H1 (cell line): ENCODE results near the gene LTA. TPM values are rescaled to one million over a fixed set of nuclear protein-coding genes. Genes with fewer than 3 reads are reported as not detected.

Experiments used
- CTBP2 ChIP-seq: IDR thresholded peaks from 2 replicates; pipeline ENCODE4 v1.7.0; 2011; ENCODE audit warnings: borderline replicate concordance, mild to moderate bottlenecking, moderate library complexity, mixed read lengths, low read length; ENCODE audit not compliant: insufficient read depth, insufficient read length
- EZH2 ChIP-seq: fragments of 200-600 bp; sonication (generic); IDR thresholded peaks from 2 replicates; pipeline ENCODE4 v1.7.1; 2012; ENCODE audit warnings: low read depth, mild to moderate bottlenecking, moderate library complexity, low read length, inconsistent platforms; ENCODE audit not compliant: severe bottlenecking
- FOSL1 ChIP-seq: IDR thresholded peaks from 2 replicates; pipeline ENCODE4 v1.6.1; 2011; ENCODE audit warnings: mild to moderate bottlenecking, low read depth, low read length, moderate library complexity; ENCODE audit not compliant: insufficient read depth
- GABPA ChIP-seq: IDR thresholded peaks from 2 replicates; pipeline ENCODE4 v1.6.1; 2011; ENCODE audit warnings: mild to moderate bottlenecking, low read length, moderate library complexity, borderline replicate concordance; ENCODE audit not compliant: insufficient read depth
- RXRA ChIP-seq: IDR thresholded peaks from 2 replicates; pipeline ENCODE4 v1.6.1; 2011; ENCODE audit warnings: low read depth, mild to moderate bottlenecking, low read length, moderate library complexity; ENCODE audit not compliant: insufficient read depth
- SP2 ChIP-seq: IDR thresholded peaks from 2 replicates; pipeline ENCODE4 v1.6.1; 2012; ENCODE audit warnings: mild to moderate bottlenecking, low read length, inconsistent platforms
- TCF12 ChIP-seq: IDR thresholded peaks from 2 replicates; pipeline ENCODE4 v1.6.1; 2011; ENCODE audit warnings: low read depth, mild to moderate bottlenecking, low read length
- polyA plus RNA-seq, 7 experiments: library from polyadenylated mRNA; depleted of rRNA in 3 of 7; stranded (reverse) in 5 of 7; unstranded in 2 of 7; fragments of >200 nt in 5 of 7; fragments of 200-250 nt in 2 of 7; gene quantifications; 1 replicate in 5 of 7; 2 replicates in 1 of 7; 4 replicates in 1 of 7; pipeline versions ENCODE4 v1.2.1 to v1.2.3, GENCODE V29; 2011 to 2013; ENCODE audit warnings: missing spikeins in 2 of 7, mixed read lengths in 2 of 7
- total RNA-seq: library from RNA; stranded (reverse); fragmentation: NEBNext Ultra II Directional; extraction: Animal tissue kit (Norgen Biotek cat#: 25700); gene quantifications from 2 replicates; pipeline ENCODE4 v1.2.1, GENCODE V29; 2021
- TF ChIP-seq, protein P1 (sequence below): fragments of 300-600 bp; sonication (generic); IDR thresholded peaks from 2 replicates; pipeline ENCODE4 v1.7.1; 2012; ENCODE audit warnings: low read length, moderate library complexity, mild to moderate bottlenecking, inconsistent platforms; ENCODE audit not compliant: insufficient replicate concordance

LTA gene
- total and polyA plus RNA-seq, 2 of the 8 experiments (the other 6 are each of a cell fraction or from before 2014, with no cell fraction given), result not detected

DNA sequence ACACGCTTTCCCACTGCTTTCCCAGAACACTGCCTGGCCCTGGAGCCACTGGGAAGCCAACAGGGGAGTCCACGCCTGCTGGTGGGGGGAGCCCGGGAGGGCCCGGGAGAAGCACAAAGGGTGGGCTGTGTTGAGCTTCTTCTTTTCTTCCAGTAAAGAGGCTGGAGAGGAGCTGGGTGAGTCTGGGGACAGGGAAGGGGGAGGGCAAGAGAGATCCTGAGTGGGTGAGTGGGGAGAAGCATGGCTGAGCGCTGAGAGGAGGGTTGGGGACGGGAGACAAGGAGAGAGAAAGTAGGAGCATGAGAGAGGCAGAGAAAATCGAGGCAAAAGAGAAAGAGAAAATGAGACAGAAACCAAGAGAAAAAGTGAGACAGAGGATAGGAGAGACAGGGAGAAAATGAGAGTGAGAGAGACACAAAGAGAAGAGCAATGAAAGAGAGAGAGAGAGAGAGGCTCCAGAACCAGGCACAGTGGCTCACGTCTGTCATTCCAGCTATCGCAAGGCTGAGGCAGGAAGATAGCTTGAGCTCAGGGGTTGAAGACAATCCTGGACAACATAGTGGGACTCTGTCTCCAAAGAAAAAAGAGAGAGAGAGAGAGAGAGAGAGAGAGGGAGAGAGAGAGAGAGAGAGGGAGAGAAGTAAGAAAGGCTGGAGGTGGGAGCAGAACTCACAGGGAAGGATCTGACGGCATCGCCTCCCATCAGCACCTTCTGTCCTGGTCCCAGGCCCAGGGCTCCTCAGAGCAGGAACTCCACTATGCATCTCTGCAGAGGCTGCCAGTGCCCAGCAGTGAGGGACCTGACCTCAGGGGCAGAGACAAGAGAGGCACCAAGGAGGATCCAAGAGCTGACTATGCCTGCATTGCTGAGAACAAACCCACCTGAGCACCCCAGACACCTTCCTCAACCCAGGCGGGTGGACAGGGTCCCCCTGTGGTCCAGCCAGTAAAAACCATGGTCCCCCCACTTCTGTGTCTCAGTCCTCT, 16.0 kb downstream of the LTA start (continued):
- TF ChIP-seq, protein P1, sequence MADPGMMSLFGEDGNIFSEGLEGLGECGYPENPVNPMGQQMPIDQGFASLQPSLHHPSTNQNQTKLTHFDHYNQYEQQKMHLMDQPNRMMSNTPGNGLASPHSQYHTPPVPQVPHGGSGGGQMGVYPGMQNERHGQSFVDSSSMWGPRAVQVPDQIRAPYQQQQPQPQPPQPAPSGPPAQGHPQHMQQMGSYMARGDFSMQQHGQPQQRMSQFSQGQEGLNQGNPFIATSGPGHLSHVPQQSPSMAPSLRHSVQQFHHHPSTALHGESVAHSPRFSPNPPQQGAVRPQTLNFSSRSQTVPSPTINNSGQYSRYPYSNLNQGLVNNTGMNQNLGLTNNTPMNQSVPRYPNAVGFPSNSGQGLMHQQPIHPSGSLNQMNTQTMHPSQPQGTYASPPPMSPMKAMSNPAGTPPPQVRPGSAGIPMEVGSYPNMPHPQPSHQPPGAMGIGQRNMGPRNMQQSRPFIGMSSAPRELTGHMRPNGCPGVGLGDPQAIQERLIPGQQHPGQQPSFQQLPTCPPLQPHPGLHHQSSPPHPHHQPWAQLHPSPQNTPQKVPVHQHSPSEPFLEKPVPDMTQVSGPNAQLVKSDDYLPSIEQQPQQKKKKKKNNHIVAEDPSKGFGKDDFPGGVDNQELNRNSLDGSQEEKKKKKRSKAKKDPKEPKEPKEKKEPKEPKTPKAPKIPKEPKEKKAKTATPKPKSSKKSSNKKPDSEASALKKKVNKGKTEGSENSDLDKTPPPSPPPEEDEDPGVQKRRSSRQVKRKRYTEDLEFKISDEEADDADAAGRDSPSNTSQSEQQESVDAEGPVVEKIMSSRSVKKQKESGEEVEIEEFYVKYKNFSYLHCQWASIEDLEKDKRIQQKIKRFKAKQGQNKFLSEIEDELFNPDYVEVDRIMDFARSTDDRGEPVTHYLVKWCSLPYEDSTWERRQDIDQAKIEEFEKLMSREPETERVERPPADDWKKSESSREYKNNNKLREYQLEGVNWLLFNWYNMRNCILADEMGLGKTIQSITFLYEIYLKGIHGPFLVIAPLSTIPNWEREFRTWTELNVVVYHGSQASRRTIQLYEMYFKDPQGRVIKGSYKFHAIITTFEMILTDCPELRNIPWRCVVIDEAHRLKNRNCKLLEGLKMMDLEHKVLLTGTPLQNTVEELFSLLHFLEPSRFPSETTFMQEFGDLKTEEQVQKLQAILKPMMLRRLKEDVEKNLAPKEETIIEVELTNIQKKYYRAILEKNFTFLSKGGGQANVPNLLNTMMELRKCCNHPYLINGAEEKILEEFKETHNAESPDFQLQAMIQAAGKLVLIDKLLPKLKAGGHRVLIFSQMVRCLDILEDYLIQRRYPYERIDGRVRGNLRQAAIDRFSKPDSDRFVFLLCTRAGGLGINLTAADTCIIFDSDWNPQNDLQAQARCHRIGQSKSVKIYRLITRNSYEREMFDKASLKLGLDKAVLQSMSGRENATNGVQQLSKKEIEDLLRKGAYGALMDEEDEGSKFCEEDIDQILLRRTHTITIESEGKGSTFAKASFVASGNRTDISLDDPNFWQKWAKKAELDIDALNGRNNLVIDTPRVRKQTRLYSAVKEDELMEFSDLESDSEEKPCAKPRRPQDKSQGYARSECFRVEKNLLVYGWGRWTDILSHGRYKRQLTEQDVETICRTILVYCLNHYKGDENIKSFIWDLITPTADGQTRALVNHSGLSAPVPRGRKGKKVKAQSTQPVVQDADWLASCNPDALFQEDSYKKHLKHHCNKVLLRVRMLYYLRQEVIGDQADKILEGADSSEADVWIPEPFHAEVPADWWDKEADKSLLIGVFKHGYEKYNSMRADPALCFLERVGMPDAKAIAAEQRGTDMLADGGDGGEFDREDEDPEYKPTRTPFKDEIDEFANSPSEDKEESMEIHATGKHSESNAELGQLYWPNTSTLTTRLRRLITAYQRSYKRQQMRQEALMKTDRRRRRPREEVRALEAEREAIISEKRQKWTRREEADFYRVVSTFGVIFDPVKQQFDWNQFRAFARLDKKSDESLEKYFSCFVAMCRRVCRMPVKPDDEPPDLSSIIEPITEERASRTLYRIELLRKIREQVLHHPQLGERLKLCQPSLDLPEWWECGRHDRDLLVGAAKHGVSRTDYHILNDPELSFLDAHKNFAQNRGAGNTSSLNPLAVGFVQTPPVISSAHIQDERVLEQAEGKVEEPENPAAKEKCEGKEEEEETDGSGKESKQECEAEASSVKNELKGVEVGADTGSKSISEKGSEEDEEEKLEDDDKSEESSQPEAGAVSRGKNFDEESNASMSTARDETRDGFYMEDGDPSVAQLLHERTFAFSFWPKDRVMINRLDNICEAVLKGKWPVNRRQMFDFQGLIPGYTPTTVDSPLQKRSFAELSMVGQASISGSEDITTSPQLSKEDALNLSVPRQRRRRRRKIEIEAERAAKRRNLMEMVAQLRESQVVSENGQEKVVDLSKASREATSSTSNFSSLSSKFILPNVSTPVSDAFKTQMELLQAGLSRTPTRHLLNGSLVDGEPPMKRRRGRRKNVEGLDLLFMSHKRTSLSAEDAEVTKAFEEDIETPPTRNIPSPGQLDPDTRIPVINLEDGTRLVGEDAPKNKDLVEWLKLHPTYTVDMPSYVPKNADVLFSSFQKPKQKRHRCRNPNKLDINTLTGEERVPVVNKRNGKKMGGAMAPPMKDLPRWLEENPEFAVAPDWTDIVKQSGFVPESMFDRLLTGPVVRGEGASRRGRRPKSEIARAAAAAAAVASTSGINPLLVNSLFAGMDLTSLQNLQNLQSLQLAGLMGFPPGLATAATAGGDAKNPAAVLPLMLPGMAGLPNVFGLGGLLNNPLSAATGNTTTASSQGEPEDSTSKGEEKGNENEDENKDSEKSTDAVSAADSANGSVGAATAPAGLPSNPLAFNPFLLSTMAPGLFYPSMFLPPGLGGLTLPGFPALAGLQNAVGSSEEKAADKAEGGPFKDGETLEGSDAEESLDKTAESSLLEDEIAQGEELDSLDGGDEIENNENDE, result no peak
- TF ChIP-seq EZH2 (no peak), CTBP2 (no peak), TCF12 (no peak), FOSL1 (no peak), RXRA (no peak), GABPA (no peak), SP2 (no peak)
